ENCODE data around the gene SIRT3. TPM values are rescaled to one million over a fixed set of nuclear protein-coding genes. Genes with fewer than 3 reads are reported as not detected.

The SIRT3 gene
- total and polyA plus RNA-seq, 11 donors, result 21.2 to 46.5 (median 27.3) TPM

DNA sequence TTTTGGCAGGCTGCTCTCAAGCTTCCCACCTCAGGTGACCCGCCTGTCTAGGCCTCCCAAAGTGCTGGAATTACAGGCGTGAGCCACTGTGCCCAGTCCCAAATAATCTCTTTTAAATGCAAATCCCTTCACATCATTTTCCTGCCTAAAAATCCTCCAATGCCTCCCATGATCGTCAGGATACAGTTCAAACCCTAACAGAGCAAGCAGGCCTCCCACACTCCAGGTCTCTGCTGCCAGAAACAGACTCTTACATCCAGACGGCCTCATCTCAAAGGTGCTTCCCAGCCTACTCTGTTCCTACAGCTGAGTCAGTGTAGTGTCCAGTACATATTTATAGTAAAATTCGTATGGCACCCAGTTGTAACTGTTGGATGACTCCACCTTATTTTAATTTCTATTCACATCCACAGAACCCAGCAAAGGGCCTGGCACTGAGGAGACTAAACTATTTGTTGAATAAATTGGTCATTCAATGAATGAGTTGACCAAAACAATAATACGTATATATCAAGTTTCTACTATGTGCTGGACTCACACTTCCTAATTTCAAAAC, 8.2 kb downstream of the SIRT3 start:
- WGBS, 4 donors, result 70 to 85% (median 74%) methylated on average over 6 of the region's 6 CpGs
- TF ChIP-seq POLR2A (IDR thresholded peaks at IDR 0.05) (no peak), CTCF (IDR thresholded peaks at IDR 0.05) (no peak)
- H3K9me3 ChIP-seq, result no peaks in the 10 kb centered on the region
- H3K4me3 ChIP-seq, result no peak overlapping the region
- H3K27ac ChIP-seq, result no peak overlapping the region
- DNase-seq (no peak), ATAC-seq (no peak)
- H3K4me1 ChIP-seq, result peaks cover 0 to 8% (median 0%) of the 10 kb centered on the region in 12 donors
- intact Hi-C loops (cut with DNase I), result no loop called here
- peaks cover 0 to 28% (median 4%) of the 10 kb centered on the region in 9 donors for H3K36me3 ChIP-seq
- H3K27me3 ChIP-seq, result no peaks in the 10 kb centered on the region

DNA sequence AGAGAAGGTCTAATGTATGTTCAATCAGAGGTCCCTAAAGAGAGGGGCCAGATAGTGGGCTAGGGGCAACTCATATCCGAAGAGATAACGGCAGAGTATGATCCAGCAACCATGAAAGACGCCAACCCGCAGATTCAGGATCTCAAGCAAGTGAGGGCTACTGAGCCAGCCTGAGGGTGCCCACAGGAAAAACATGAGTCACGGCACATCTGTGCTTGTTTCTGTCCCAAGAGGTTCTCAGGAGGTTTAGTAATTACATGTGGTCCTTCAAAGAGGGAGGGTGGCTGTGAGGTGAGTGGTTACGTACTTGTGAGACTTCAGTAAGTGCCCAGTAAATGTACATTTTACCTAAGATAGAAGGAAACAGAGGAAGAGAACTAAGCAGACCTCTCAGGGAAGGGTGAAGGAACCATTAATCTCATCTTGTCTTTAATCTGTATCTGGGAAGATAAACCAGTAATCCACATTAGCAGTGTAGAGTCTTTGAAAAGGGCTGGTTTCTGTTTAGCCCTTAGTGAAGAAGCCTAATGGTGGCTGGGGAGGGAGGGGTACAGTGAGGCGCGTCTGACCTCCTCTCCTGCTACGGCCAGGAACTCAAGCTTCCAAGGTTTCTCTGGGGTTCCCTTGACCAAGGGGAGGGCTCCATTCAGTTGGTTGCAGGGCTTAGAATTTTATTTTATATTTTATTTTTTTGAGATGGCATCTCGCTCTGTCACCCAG, 10.2 kb downstream of the SIRT3 start:
- ATAC-seq, result no peak
- WGBS, 4 donors, result 91 to 94% (median 94%) methylated on average over 10 of the region's 10 CpGs

DNA sequence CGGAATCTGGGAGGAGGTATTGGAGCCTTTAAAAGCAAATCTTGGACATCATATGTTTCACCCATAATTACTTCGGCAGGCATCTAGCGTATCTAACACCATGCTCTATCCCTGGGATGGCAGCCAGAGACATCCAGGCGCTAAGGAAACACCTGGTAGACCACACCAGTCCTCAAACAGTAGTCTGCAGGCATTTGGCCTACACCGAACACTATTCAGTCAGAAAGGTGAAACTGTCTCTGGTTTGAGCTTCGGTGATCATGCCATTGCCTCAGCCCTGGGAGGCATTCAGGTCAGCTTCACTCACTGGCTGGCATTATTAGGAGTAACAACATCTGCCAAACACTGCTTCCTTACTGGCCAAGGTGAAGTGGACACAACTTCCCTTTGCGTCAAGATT, 11.7 kb downstream of the SIRT3 start:
- DNase-seq (no peak), ATAC-seq (peak in 1 of 4 donors; percentile 47)
- 64 to 75% (median 69%) methylated on average over 6 to 7 of the region's 7 CpGs for WGBS, 4 donors
- no peaks in the 10 kb centered on the region for H3K27me3 ChIP-seq
- H3K36me3 ChIP-seq, result peaks cover 0 to 26% (median 3%) of the 10 kb centered on the region in 9 donors
- H3K27ac ChIP-seq, result peak overlapping the region in 1 of 12 donors; percentile 42
- no peak overlapping the region for H3K4me3 ChIP-seq
- H3K4me1 ChIP-seq, result peaks cover 0 to 14% (median 0%) of the 10 kb centered on the region in 12 donors
- intact Hi-C loops (cut with DNase I), result no loop called here
- H3K9me3 ChIP-seq, result no peaks in the 10 kb centered on the region
- TF ChIP-seq CTCF (IDR thresholded peaks at IDR 0.05) (no peak), POLR2A (IDR thresholded peaks at IDR 0.05) (no peak)

More for the DNA sequence above, 10.2 kb downstream of the SIRT3 start:
- Histone ChIP-seq H3K27me3 (no peaks in the 10 kb centered on the region), H3K27ac (no peak overlapping the region), H3K4me1 (peaks cover 0 to 14% (median 0%) of the 10 kb centered on the region in 12 donors), H3K36me3 (peaks cover 0 to 33% (median 3%) of the 10 kb centered on the region in 9 donors), H3K4me3 (no peak overlapping the region), H3K9me3 (no peaks in the 10 kb centered on the region)
- TF ChIP-seq POLR2A (IDR thresholded peaks at IDR 0.05), result no peak
- TF ChIP-seq CTCF (IDR thresholded peaks at IDR 0.05), result no peak
- no peak for DNase-seq
- intact Hi-C loops (cut with DNase I), result no loop called here

- no peak overlapping the region for H3K4me3 ChIP-seq
- ATAC-seq (no peak), DNase-seq (no peak)
- H3K27me3 ChIP-seq, result no peaks in the 10 kb centered on the region
- H3K36me3 ChIP-seq, result peaks cover 0 to 26% (median 2%) of the 10 kb centered on the region in 9 donors
- intact Hi-C loops (cut with DNase I), result no loop called here
- H3K4me1 ChIP-seq, result peaks cover 0 to 14% (median 0%) of the 10 kb centered on the region in 12 donors
- peak overlapping the region in 1 of 12 donors; percentile 42 for H3K27ac ChIP-seq
- 71 to 90% (median 79%) methylated on average over 7 to 9 of the region's 9 CpGs for WGBS, 4 donors
- H3K9me3 ChIP-seq, result no peaks in the 10 kb centered on the region
- no peak for TF ChIP-seq CTCF (IDR thresholded peaks at IDR 0.05)
Measured at GRCh38 chr11:223884-224283, 12.3 kb downstream of the SIRT3 start.

Measured in heart left ventricle (tissue), 16 donors.